Measurements from ENCODE around the gene IL17RE.
"Not testable (repeated sequence)": the region's sequence is repeated elsewhere in the genome, so short reads cannot be mapped to it uniquely, and the experiment has no call there.

Gene IL17RE

GRCh38 chr3:9879830-9880549 is 22.7 kb upstream of the IL17RE start, which contains the start of gene CIDEC:
TSS of gene CIDEC (minus strand) at chr3:9880253. CDS start at chr3:9878486, 1,767 bp downstream.
- DNase-seq (ENCODE audit: low read depth in 3 of 3), result no peak

GRCh38 chr3:9881441-9881840 is 21.2 kb upstream of the IL17RE start:
- DNase-seq (ENCODE audit: low read depth in 3 of 3), result no peak

DNA sequence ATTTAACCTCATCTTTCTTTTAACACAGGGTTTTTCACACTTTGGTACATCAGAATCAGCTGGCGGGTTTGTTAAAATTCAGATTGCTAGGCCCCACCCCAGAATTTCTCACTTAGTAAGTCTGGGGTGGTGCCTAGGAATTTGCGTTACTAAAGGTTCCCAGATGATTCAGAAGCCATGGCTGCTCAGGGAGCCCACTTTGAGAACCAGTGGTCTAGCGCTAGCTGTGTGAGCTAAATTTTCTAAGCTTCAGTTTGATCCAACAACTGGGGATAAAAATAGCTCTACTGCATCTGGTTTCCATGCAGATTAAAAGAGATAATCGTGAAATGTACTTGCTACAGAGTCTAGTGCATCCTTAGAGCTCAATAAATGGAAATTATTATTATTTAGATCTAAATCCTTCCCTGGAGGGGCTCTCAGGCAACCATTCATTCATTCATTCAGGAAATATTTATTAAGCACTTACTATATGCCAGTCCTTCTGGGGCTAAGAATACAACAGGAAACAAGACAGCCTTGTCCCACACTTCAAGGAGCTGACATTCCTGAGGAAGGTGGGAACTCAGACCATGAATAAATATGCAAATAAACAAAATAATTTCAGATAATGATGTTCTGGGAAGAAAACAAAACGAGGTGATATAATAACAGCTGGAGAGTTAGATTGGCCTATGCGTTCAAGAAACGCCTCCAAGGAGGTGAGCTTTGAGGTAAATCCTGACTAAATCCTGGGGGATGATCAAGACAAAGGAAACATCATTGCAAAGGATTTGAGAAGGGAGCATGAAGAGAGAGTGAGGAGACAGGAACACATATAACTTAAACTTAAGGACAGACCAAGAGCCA is 18.7 kb upstream of the IL17RE start:
- no peak for DNase-seq (ENCODE audit: low read depth in 3 of 3)

- no peak for DNase-seq (ENCODE audit: low read depth in 3 of 3)
Measured at GRCh38 chr3:9884555-9885165, 18.0 kb upstream of the IL17RE start.

DNA sequence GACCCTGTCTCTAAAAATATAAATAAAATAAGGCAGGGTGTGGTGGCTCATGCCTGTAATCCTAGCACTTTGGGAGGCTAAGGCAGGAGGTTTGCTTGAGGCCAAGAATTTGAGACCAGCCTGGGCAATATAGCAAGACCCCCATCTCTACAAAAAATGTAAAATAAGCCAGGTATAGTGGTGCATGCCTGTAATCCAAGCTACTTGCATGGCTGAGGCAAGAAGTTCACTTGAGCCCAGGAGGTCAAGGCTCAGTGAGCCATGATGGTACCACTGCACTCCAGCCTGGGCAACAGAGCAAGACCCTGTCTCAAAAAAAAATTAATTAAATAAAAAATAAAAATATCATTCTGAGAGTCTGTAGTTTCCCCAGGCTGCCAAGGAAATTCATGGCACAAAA is 16.3 kb upstream of the IL17RE start:
- DNase-seq (ENCODE audit: low read depth in 3 of 3), result no peak

GRCh38 chr3:9887480-9887879 is 15.2 kb upstream of the IL17RE start:
- no peak for DNase-seq (ENCODE audit: low read depth in 3 of 3)

- no peak for DNase-seq (ENCODE audit: low read depth in 3 of 3)
Measured at GRCh38 chr3:9888540-9888939, 14.1 kb upstream of the IL17RE start.

- no peak for DNase-seq (ENCODE audit: low read depth in 3 of 3)
Measured at GRCh38 chr3:9889405-9889804, 13.2 kb upstream of the IL17RE start.

GRCh38 chr3:9890249-9891071 is 12.2 kb upstream of the IL17RE start, which contains the start of gene JAGN1:
TSS of gene JAGN1 (plus strand) at chr3:9890610. CDS start at chr3:9890723, 113 bp downstream.
- peak; percentile 89 to 90 (median 90) for DNase-seq (ENCODE audit: low read depth in 3 of 3)

- DNase-seq (ENCODE audit: low read depth in 3 of 3), result no peak
Measured at GRCh38 chr3:9891072-9891622, 11.5 kb upstream of the IL17RE start.

GRCh38 chr3:9893739-9894138 is 8.9 kb upstream of the IL17RE start:
- DNase-seq (ENCODE audit: low read depth in 3 of 3), result no peak

GRCh38 chr3:9895715-9896114 is 6.9 kb upstream of the IL17RE start:
- DNase-seq (ENCODE audit: low read depth in 3 of 3), result not testable (repeated sequence)

DNA sequence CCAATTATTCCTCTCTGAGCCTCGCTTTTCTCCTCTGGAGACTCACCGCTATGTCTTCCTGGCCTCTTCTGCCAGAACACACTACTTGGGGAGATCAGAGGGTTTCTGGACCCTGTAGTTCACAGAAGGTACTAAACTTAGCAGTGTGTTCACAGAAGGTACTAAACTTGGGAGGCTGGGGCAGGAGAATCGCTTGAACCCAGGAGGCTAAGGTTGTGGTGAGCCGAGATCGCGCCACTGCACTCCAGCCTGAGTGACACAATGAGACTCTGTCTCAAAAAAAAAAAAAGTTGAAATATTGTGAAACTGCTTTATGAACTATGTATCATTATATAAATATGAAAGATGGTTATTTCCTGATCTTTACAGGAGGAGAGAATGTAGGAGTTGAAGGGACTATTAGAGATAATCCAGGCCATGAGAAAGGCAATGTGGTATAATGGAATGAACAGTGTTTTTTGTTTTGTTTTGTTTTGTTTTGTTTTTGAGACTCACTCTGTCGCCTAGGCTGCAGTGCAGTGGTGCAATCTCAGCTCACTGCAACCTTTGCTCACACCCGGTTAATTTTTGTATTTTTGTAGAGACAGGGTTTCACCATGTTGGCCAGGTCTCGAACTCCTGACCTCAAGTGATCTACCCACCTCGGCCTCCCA is 5.8 kb upstream of the IL17RE start:
- DNase-seq (ENCODE audit: low read depth in 3 of 3), result not testable (repeated sequence)

GRCh38 chr3:9897408-9898372 is 5.0 kb upstream of the IL17RE start:
- DNase-seq (ENCODE audit: low read depth in 3 of 3), result no peak

GRCh38 chr3:9898467-9899241 is 4.0 kb upstream of the IL17RE start:
- DNase-seq (ENCODE audit: low read depth in 3 of 3), result no peak

DNA sequence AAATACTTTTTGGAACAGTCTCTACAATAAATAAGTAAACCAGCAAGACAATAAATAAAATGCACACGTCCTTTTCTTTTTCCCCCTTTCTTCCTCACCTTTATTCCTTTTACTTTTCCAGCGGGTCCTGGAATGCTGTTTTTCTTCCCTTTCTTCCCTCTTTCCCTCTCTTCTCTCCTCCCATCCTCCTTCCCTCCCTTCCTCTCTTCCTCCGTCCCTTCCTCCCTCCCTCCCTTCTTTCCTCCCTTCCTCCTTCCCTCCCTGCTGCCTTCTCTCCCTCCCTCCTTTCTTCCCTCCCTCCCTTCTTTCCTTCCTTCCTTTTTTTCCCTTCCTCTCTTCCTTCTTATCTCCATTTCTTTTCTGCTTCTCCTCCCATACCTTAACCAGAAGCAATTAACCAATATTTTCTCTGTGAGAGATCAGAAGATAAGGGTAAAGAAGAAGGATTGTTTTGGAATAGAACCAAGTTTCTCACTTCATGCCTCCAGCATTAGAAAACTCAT is 3.3 kb upstream of the IL17RE start:
- no peak for DNase-seq (ENCODE audit: low read depth in 3 of 3)

GRCh38 chr3:9900965-9901415 is 1.7 kb upstream of the IL17RE start:
- not testable (repeated sequence) for DNase-seq (ENCODE audit: low read depth in 3 of 3)

GRCh38 chr3:9901967-9902366 is 681 bp upstream of the IL17RE start:
- DNase-seq (ENCODE audit: low read depth in 3 of 3), result no peak

All from stimulated activated CD4-positive, alpha-beta T cell treated with anti-CD3 and anti-CD28 coated beads, TNF-alpha, amount 100 ng/mL, for 4 hours (primary cell).